SK-N-SH treated with all-trans-retinoic acid at 6 μM for 48 hours (cell line): ENCODE results near the gene NRN1L.

ENCODE experiments used
- ARNTL ChIP-seq: fragments of 450-650 bp; formaldehyde crosslinking; IDR thresholded peaks from 2 replicates; pipeline ENCODE4 v1.5.0; 2020; ENCODE audit warnings: low read depth, mild to moderate bottlenecking, moderate library complexity, borderline replicate concordance
- CSRNP3 ChIP-seq: fragments of 250-450 bp; sonication (Bioruptor Pico); IDR thresholded peaks from 2 replicates; pipeline ENCODE4 v1.5.1; 2021; ENCODE audit warnings: mild to moderate bottlenecking, moderate library complexity
- ESRRG ChIP-seq: fragments of 250-450 bp; sonication (Bioruptor Pico); IDR thresholded peaks from 2 replicates; pipeline ENCODE4 v1.6.1; 2021; ENCODE audit warnings: mild to moderate bottlenecking
- RARB ChIP-seq: fragments of 250-450 bp; sonication (Bioruptor Pico); IDR thresholded peaks from 2 replicates; pipeline ENCODE4 v1.8.0; 2021; ENCODE audit warnings: mild to moderate bottlenecking, moderate library complexity
- SNAI2 ChIP-seq: fragments of 250-450 bp; sonication (Bioruptor Pico); IDR thresholded peaks from 2 replicates; pipeline ENCODE4 v1.5.0; 2020; ENCODE audit warnings: mild to moderate bottlenecking, moderate library complexity
- TCF4 ChIP-seq: fragments of 250-450 bp; sonication (Bioruptor Pico); IDR thresholded peaks from 2 replicates; pipeline ENCODE4 v1.8.0; 2021; ENCODE audit warnings: mild to moderate bottlenecking, moderate library complexity, borderline replicate concordance
- TOX ChIP-seq: fragments of 250-450 bp; sonication (Bioruptor Pico); IDR thresholded peaks from 2 replicates; pipeline ENCODE4 v1.8.0; 2021; ENCODE audit warnings: mild to moderate bottlenecking, moderate library complexity, borderline replicate concordance
- TSHZ2 ChIP-seq: fragments of 250-450 bp; sonication (Bioruptor Pico); IDR thresholded peaks from 2 replicates; pipeline ENCODE4 v1.5.0; 2020; ENCODE audit warnings: mild to moderate bottlenecking, moderate library complexity
- ZNF565 ChIP-seq: fragments of 450-650 bp; formaldehyde crosslinking; conservative IDR thresholded peaks from 2 replicates; pipeline ENCODE4 v1.5.0; 2020; ENCODE audit warnings: low read depth, mild to moderate bottlenecking, moderate library complexity

GRCh38 chr16:67879462-67879861 lies 5.2 kb upstream of the NRN1L start:
- no peak for TF ChIP-seq CSRNP3
- TF ChIP-seq TOX (CRISPR knock-in tag): no peak
- TF ChIP-seq SNAI2 (CRISPR knock-in tag): no peak
- no peak for TF ChIP-seq TSHZ2 (CRISPR knock-in tag)
- no peak for TF ChIP-seq ZNF565
- TF ChIP-seq RARB (CRISPR knock-in tag): no peak
- TF ChIP-seq ESRRG (CRISPR knock-in tag): no peak
- no peak for TF ChIP-seq TCF4 (CRISPR knock-in tag)
- TF ChIP-seq ARNTL (CRISPR knock-in tag): no peak
